MCF 10A (cell line): ENCODE data around the gene PAX5. TPM values are rescaled to one million over a fixed set of nuclear protein-coding genes. Genes with fewer than 3 reads are reported as not detected.

ENCODE experiments used
- BruUV-seq: library from RNA; stranded (reverse); fragments of 400-500 nt; replicated peaks from 2 replicates; lab custom pipeline; 2021; lab: Mats Ljungman, UMichigan
- CTCF ChIA-PET: fragments of 300-600 bp; sonication (Branson Sonifier 250); formaldehyde crosslinking; extraction: SDS; loops from one replicate; lab custom pipeline; 2021; ENCODE audit warnings: antibody characterized with exemption, inconsistent platforms; lab: Yijun Ruan, JAX
- POLR2A ChIA-PET: fragments of 300-600, 350-650 bp; sonication (Branson Sonifier 250); formaldehyde crosslinking; extraction: SDS; loops from one replicate; lab custom pipeline; 2020; ENCODE audit warnings: antibody characterized with exemption, inconsistent platforms; lab: Yijun Ruan, JAX
- DNase-seq: peaks from one replicate; pipeline ENCODE4 v3.0.0-alpha.2; 2018; ENCODE audit not compliant: unreplicated experiment
- H3K27ac Mint-ChIP-seq: one replicate; pipeline ENCODE4 v1.8.0; 2022; ENCODE audit warnings: mild to moderate bottlenecking, low read depth, mixed read lengths; ENCODE audit not compliant: unreplicated experiment
- H3K27me3 Mint-ChIP-seq: one replicate; pipeline ENCODE4 v1.8.0; 2022; ENCODE audit warnings: mixed read lengths; ENCODE audit not compliant: insufficient read depth, unreplicated experiment
- H3K36me3 Mint-ChIP-seq: one replicate; pipeline ENCODE4 v1.8.0; 2022; ENCODE audit warnings: mild to moderate bottlenecking, moderate library complexity, mixed read lengths; ENCODE audit not compliant: insufficient read depth, unreplicated experiment
- H3K4me1 Mint-ChIP-seq: one replicate; pipeline ENCODE4 v1.8.0; 2022; ENCODE audit warnings: mixed read lengths; ENCODE audit not compliant: insufficient read depth, unreplicated experiment
- H3K4me3 Mint-ChIP-seq: one replicate; pipeline ENCODE4 v1.8.0; 2022; ENCODE audit warnings: mild to moderate bottlenecking, moderate library complexity, mixed read lengths; ENCODE audit not compliant: unreplicated experiment
- H3K9me3 Mint-ChIP-seq: one replicate; pipeline ENCODE4 v1.8.0; 2022; ENCODE audit warnings: mixed read lengths; ENCODE audit not compliant: unreplicated experiment
- intact Hi-C: fragments of 100-400 bp; cut with micrococcal nuclease; formaldehyde crosslinking; loops from 2 replicates; pipeline ENCODE4 v1.14.1; 2022
- total RNA-seq: library from RNA; stranded (reverse); gene quantifications from 2 replicates; pipeline ENCODE4 v1.2.3, GENCODE V29; 2022
- TF ChIP-seq, protein P1 (sequence below): fragments of 200-600 bp; IDR thresholded peaks from one replicate; pipeline ENCODE4 v1.8.0; 2022; ENCODE audit warnings: antibody characterized with exemption, mild to moderate bottlenecking; ENCODE audit not compliant: unreplicated experiment

Gene PAX5
- total RNA-seq, 1 experiment from 2014 or later, result not detected

DNA sequence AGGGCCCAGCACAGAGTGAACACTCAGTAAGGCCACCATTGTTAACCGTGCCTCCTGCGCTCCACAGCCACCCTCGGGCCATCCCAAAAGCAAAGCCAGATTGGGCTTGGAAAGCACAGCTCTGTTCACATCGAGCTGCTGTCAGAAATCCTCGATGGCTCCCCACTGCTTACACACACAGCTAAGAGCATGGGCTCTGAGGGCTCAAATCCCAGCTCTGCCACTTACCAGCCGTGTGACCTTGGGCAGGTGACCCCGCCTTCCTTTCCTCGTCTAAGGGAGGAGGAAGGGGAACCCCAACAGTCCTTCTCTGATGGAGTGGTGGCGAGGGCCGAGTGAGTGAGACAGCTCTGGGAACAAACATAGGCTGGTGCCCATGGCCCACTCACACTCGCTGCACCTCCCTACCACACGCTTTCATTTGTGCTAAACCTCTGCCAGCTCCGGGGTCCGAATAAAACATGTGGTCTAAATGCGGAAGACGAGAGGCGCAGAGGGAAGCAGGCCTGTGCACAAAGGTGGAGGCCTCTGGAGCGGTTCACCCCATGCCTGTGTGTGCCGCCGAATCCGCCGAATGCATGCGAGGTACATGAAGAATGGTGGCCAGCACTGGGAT, 139.3 kb downstream of the PAX5 start:
- H3K36me3 Mint-ChIP-seq, result no peaks in the 10 kb centered on the region
- ChIA-PET CTCF (no interaction called here), POLR2A (no interaction called here)
- no peak overlapping the region for H3K4me3 Mint-ChIP-seq
- no TSS peak for BruUV-seq
- H3K27me3 Mint-ChIP-seq, result peaks cover 80% of the 10 kb centered on the region
- no peaks in the 10 kb centered on the region for H3K9me3 Mint-ChIP-seq
- H3K27ac Mint-ChIP-seq, result no peak overlapping the region
- intact Hi-C loops, result no loop called here
- no peaks in the 10 kb centered on the region for H3K4me1 Mint-ChIP-seq
- TF ChIP-seq, protein P1, sequence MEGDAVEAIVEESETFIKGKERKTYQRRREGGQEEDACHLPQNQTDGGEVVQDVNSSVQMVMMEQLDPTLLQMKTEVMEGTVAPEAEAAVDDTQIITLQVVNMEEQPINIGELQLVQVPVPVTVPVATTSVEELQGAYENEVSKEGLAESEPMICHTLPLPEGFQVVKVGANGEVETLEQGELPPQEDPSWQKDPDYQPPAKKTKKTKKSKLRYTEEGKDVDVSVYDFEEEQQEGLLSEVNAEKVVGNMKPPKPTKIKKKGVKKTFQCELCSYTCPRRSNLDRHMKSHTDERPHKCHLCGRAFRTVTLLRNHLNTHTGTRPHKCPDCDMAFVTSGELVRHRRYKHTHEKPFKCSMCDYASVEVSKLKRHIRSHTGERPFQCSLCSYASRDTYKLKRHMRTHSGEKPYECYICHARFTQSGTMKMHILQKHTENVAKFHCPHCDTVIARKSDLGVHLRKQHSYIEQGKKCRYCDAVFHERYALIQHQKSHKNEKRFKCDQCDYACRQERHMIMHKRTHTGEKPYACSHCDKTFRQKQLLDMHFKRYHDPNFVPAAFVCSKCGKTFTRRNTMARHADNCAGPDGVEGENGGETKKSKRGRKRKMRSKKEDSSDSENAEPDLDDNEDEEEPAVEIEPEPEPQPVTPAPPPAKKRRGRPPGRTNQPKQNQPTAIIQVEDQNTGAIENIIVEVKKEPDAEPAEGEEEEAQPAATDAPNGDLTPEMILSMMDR, result no peak
- no peak for DNase-seq

DNA sequence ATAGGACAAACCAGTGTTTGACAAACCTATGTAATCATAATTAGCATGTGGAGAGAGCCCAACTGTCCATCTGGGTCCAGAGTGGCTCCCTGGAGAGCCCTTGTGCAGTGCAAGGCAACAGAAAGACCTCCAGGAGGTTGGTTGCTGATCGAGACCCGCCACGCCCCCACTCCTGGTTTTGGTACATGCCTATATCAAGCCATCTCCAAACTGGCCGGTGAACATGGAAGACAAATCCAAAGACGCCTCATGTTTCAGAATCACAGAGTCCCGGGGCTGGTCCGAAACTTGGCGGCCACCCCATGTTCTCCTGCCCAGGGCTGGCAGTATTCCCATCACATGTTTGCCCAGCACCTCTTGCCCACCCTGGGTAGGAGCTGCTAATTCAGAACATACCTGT, 140.2 kb downstream of the PAX5 start:
- BruUV-seq, result no TSS peak
- POLR2A ChIA-PET, result interaction anchor here (0.7 kb wide), 1 partner anchor 290 kb away, joined by 3 read pairs; no protein-coding TSS in a partner anchor
- TF ChIP-seq, protein P1, result no peak
- Mint-ChIP-seq H3K27ac (no peak overlapping the region), H3K9me3 (no peaks in the 10 kb centered on the region), H3K4me1 (no peaks in the 10 kb centered on the region), H3K27me3 (peaks cover 72% of the 10 kb centered on the region), H3K4me3 (no peak overlapping the region), H3K36me3 (no peaks in the 10 kb centered on the region)
- CTCF ChIA-PET, result no interaction called here
- intact Hi-C loops, result no loop called here
- no peak for DNase-seq

DNA sequence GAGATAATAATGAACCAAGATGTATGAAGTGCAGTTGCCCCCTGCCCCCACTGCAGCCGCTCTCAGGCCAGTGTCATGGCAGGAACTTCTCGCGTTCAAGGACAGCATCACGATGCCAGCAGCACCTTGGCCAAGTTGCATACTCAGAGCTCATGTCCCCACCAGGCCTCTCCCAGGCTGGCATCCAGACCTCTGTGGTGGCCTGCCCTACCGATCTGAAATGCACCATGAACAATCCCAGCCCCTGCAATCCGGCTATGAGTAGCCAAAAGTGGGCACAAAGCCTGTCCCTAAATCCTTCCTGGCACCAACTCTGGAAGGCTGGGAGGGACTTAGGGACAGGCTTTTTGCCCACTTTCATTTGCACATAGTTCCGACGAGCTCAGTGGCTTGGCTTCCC, 140.9 kb downstream of the PAX5 start:
- Mint-ChIP-seq H3K27me3 (peaks cover 64% of the 10 kb centered on the region), H3K9me3 (no peaks in the 10 kb centered on the region), H3K36me3 (no peaks in the 10 kb centered on the region), H3K27ac (no peak overlapping the region), H3K4me3 (no peak overlapping the region), H3K4me1 (no peaks in the 10 kb centered on the region)
- CTCF ChIA-PET, result interaction anchor here (2.8 kb wide), 1 partner anchor 20 kb away, joined by 13 read pairs; no protein-coding TSS in a partner anchor
- POLR2A ChIA-PET, result no interaction called here
- intact Hi-C loops, result no loop called here
- TF ChIP-seq, protein P1, result no peak
- BruUV-seq, result no TSS peak
- no peak for DNase-seq

DNA sequence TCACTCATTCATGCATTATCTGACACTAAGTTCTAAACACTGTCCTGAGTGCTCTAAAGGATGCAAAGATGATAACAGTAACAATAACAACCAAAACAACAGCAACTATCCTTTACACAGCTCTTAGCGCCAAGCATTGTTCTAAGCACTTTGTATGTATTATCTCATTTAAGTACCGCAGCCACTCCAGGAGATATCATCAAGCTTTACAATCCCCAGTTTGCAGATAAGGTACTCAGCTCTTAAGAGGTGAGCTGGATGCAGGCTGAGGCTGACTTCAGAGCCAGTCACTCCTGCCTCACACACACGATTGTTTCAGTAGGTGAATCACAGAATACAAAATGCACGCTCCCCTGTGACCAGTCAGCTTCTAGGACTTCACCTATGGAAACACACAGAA, 141.8 kb downstream of the PAX5 start:
- DNase-seq, result no peak
- intact Hi-C loops, result no loop called here
- ChIA-PET POLR2A (interaction anchor here (0.6 kb wide), 1 partner anchor 15 kb away, joined by 3 read pairs; no protein-coding TSS in a partner anchor), CTCF (interaction anchor here (0.6 to 2.8 kb wide), 2 partner anchors 19 to 51 kb away, joined by 3 to 13 read pairs; no protein-coding TSS in a partner anchor)
- H3K36me3 Mint-ChIP-seq, result no peaks in the 10 kb centered on the region
- peaks cover 55% of the 10 kb centered on the region for H3K27me3 Mint-ChIP-seq
- no peaks in the 10 kb centered on the region for H3K9me3 Mint-ChIP-seq
- TF ChIP-seq, protein P1, result no peak
- H3K27ac Mint-ChIP-seq, result no peak overlapping the region
- H3K4me1 Mint-ChIP-seq, result no peaks in the 10 kb centered on the region
- no TSS peak for BruUV-seq
- no peak overlapping the region for H3K4me3 Mint-ChIP-seq
